Thymus (tissue), 11 donors: ENCODE results near the gene MAP9. TPM values are rescaled to one million over a fixed set of nuclear protein-coding genes. Genes with fewer than 3 reads are reported as not detected.
"Not testable (repeated sequence)": the region's sequence is repeated elsewhere in the genome, so short reads cannot be mapped to it uniquely, and the experiment has no call there.

Source experiments
- DNase-seq, 9 donors: peaks; one replicate each; pipeline ENCODE4 v3.0.0-alpha.2; 2013; ENCODE audit warnings: low spot score in 9 of 9, low read depth in 6 of 9, missing footprints in 1 of 9
- H3K27ac ChIP-seq, 2 donors: one replicate each; pipeline ENCODE4 v1.5.1; 2013; ENCODE audit warnings: control low read depth in 1 of 2, low read depth in 1 of 2, low read length in 1 of 2, mild to moderate bottlenecking in 1 of 2, moderate library complexity in 1 of 2
- H3K27me3 ChIP-seq, 2 donors: one replicate each; pipeline ENCODE4 v1.5.1; 2013; ENCODE audit warnings: low read length in 1 of 2; ENCODE audit not compliant: control insufficient read depth in 2 of 2, insufficient read depth in 1 of 2
- H3K36me3 ChIP-seq, 2 donors: one replicate each; pipeline ENCODE4 v1.5.1; 2013; ENCODE audit warnings: low read length in 1 of 2, mild to moderate bottlenecking in 1 of 2, moderate library complexity in 1 of 2; ENCODE audit not compliant: control insufficient read depth in 2 of 2, insufficient read depth in 2 of 2
- H3K4me1 ChIP-seq, 2 donors: one replicate each; pipeline ENCODE4 v1.5.1; 2013; ENCODE audit warnings: low read length in 2 of 2; ENCODE audit not compliant: control insufficient read depth in 2 of 2, insufficient read depth in 2 of 2
- H3K4me3 ChIP-seq, 2 donors: one replicate each; pipeline ENCODE4 v1.5.1; 2013; ENCODE audit warnings: low read length in 2 of 2, control low read depth in 1 of 2, mild to moderate bottlenecking in 1 of 2
- H3K9me3 ChIP-seq, 2 donors: one replicate each; pipeline ENCODE4 v1.5.1; 2013; ENCODE audit warnings: low read length in 1 of 2, mild to moderate bottlenecking in 1 of 2; ENCODE audit not compliant: control insufficient read depth in 2 of 2, insufficient read depth in 1 of 2
- WGBS: extraction: QIAGEN DNeasy Blood & Tissue Kit; methylation state at CpG from one replicate; pipeline ENCODE4 v1.1.7; 2013; 5-methylcytosine and 5-hydroxymethylcytosine counted together
- polyA plus RNA-seq: library from polyadenylated mRNA; stranded (reverse); fragments of 200-250 nt; gene quantifications from one replicate; pipeline ENCODE4 v1.2.3, GENCODE V29; 2013
- total RNA-seq: library from RNA; stranded (reverse); fragments of 120-200 nt; gene quantifications from one replicate; pipeline ENCODE4 v1.2.4, GENCODE V29; 2013
- donor health status: healthy.

The MAP9 gene
- total and polyA plus RNA-seq, 2 donors: 2.8 to 3.1 TPM

GRCh38 chr4:155331478-155331877 is 45.3 kb downstream of the MAP9 start:
- H3K9me3 ChIP-seq: no peaks in the 10 kb centered on the region
- no peak overlapping the region for H3K4me3 ChIP-seq
- no peaks in the 10 kb centered on the region for H3K4me1 ChIP-seq
- no peaks in the 10 kb centered on the region for H3K27me3 ChIP-seq
- no peak for DNase-seq
- H3K36me3 ChIP-seq: no peaks in the 10 kb centered on the region
- H3K27ac ChIP-seq: no peak overlapping the region

- H3K36me3 ChIP-seq: no peaks in the 10 kb centered on the region
- no peak for DNase-seq
- no peak overlapping the region for H3K27ac ChIP-seq
- WGBS: 89% methylated on average over 2 of the region's 2 CpGs
- no peaks in the 10 kb centered on the region for H3K9me3 ChIP-seq
- H3K4me3 ChIP-seq: no peak overlapping the region
- no peaks in the 10 kb centered on the region for H3K4me1 ChIP-seq
- H3K27me3 ChIP-seq: no peaks in the 10 kb centered on the region
These were observed 54.0 kb downstream of the MAP9 start for GRCh38 chr4:155322782-155323181.

GRCh38 chr4:155321006-155321405 is 55.8 kb downstream of the MAP9 start:
- no peak overlapping the region for H3K4me3 ChIP-seq
- no peak for DNase-seq
- no peaks in the 10 kb centered on the region for H3K4me1 ChIP-seq
- H3K9me3 ChIP-seq: no peaks in the 10 kb centered on the region
- no peaks in the 10 kb centered on the region for H3K36me3 ChIP-seq
- H3K27me3 ChIP-seq: no peaks in the 10 kb centered on the region
- no peak overlapping the region for H3K27ac ChIP-seq

GRCh38 chr4:155319516-155319915 is 57.2 kb downstream of the MAP9 start:
- 81% methylated on average over 1 of the region's 1 CpG for WGBS
- no peak for DNase-seq
- Histone ChIP-seq H3K36me3 (no peaks in the 10 kb centered on the region), H3K27ac (no peak overlapping the region), H3K27me3 (no peaks in the 10 kb centered on the region), H3K4me3 (no peak overlapping the region), H3K9me3 (no peaks in the 10 kb centered on the region), H3K4me1 (no peaks in the 10 kb centered on the region)

- H3K4me3 ChIP-seq, H3K4me1 ChIP-seq, DNase-seq, H3K9me3 ChIP-seq, H3K36me3 ChIP-seq, H3K27me3 ChIP-seq, H3K27ac ChIP-seq: not testable (repeated sequence)
- 95% methylated on average over 5 of the region's 5 CpGs for WGBS
These were observed 64.7 kb downstream of the MAP9 start for GRCh38 chr4:155312027-155312426.

- no peak overlapping the region for H3K27ac ChIP-seq
- H3K27me3 ChIP-seq: no peaks in the 10 kb centered on the region
- no peak overlapping the region for H3K4me3 ChIP-seq
- DNase-seq: no peak
- H3K9me3 ChIP-seq: no peaks in the 10 kb centered on the region
- 93% methylated on average over 4 of the region's 4 CpGs for WGBS
- H3K36me3 ChIP-seq: no peaks in the 10 kb centered on the region
- no peaks in the 10 kb centered on the region for H3K4me1 ChIP-seq
These were observed 69.0 kb downstream of the MAP9 start for GRCh38 chr4:155307731-155308277.

- Histone ChIP-seq H3K4me1 (no peaks in the 10 kb centered on the region), H3K9me3 (no peaks in the 10 kb centered on the region), H3K27me3 (no peaks in the 10 kb centered on the region), H3K4me3 (no peak overlapping the region), H3K36me3 (no peaks in the 10 kb centered on the region), H3K27ac (no peak overlapping the region)
- DNase-seq: no peak
- WGBS: 84% methylated on average over 7 of the region's 7 CpGs
These were observed 71.1 kb downstream of the MAP9 start for GRCh38 chr4:155305619-155306018.

GRCh38 chr4:155304375-155304774 is 72.4 kb downstream of the MAP9 start:
- H3K36me3 ChIP-seq: no peaks in the 10 kb centered on the region

GRCh38 chr4:155299103-155299502 is 77.7 kb downstream of the MAP9 start:
- Histone ChIP-seq H3K27ac (no peak overlapping the region), H3K4me1 (no peaks in the 10 kb centered on the region), H3K9me3 (peaks cover 2 to 8% of the 10 kb centered on the region in 2 donors), H3K36me3 (no peaks in the 10 kb centered on the region), H3K27me3 (no peaks in the 10 kb centered on the region), H3K4me3 (no peak overlapping the region)
- WGBS: 95% methylated on average over 2 of the region's 2 CpGs
- no peak for DNase-seq

More at GRCh38 chr4:155304375-155304774, 72.4 kb downstream of the MAP9 start:
- H3K4me3 ChIP-seq: no peak overlapping the region
- no peaks in the 10 kb centered on the region for H3K9me3 ChIP-seq
- no peak overlapping the region for H3K27ac ChIP-seq
- no peak for DNase-seq
- 91% methylated on average over 2 of the region's 2 CpGs for WGBS
- H3K4me1 ChIP-seq: no peaks in the 10 kb centered on the region
- no peaks in the 10 kb centered on the region for H3K27me3 ChIP-seq
